ENCODE data around the gene PTPRN2.

The PTPRN2 gene

GRCh38 chr7:158446281-158446680, 141.3 kb downstream of the PTPRN2 start:
- no peak for DNase-seq (ENCODE audit: low spot score in 2 of 2)
- no peak overlapping the region for H3K27ac Mint-ChIP-seq (ENCODE audit: low read depth)
- H3K4me1 Mint-ChIP-seq, result no peaks in the 10 kb centered on the region
- no peak overlapping the region for H3K4me3 Mint-ChIP-seq
- ATAC-seq (replicated peaks; ENCODE audit: extremely low read depth, poor library complexity, severe bottlenecking), result no peak
- H3K27me3 Mint-ChIP-seq, result peaks cover 33% of the 10 kb centered on the region
- H3K36me3 Mint-ChIP-seq (ENCODE audit: insufficient read depth), result peaks cover 2% of the 10 kb centered on the region
- peaks cover 4% of the 10 kb centered on the region for H3K9me3 Mint-ChIP-seq

GRCh38 chr7:158445421-158446175, 142.0 kb downstream of the PTPRN2 start:
- Mint-ChIP-seq H3K27me3 (peaks cover 27% of the 10 kb centered on the region), H3K27ac (ENCODE audit: low read depth) (no peak overlapping the region), H3K4me1 (no peaks in the 10 kb centered on the region), H3K4me3 (no peak overlapping the region), H3K36me3 (ENCODE audit: insufficient read depth) (no peaks in the 10 kb centered on the region), H3K9me3 (peaks cover 11% of the 10 kb centered on the region)
- ATAC-seq (replicated peaks; ENCODE audit: extremely low read depth, poor library complexity, severe bottlenecking), result no peak
- no peak for DNase-seq (ENCODE audit: low spot score in 2 of 2)

GRCh38 chr7:158444501-158445420, 142.9 kb downstream of the PTPRN2 start:
- ATAC-seq (replicated peaks; ENCODE audit: extremely low read depth, poor library complexity, severe bottlenecking) (no peak), DNase-seq (ENCODE audit: low spot score in 2 of 2) (no peak)
- H3K4me3 Mint-ChIP-seq, result no peak overlapping the region
- H3K9me3 Mint-ChIP-seq, result peaks cover 17% of the 10 kb centered on the region
- H3K36me3 Mint-ChIP-seq (ENCODE audit: insufficient read depth), result no peaks in the 10 kb centered on the region
- no peaks in the 10 kb centered on the region for H3K4me1 Mint-ChIP-seq
- H3K27ac Mint-ChIP-seq (ENCODE audit: low read depth), result no peak overlapping the region
- H3K27me3 Mint-ChIP-seq, result peaks cover 19% of the 10 kb centered on the region

GRCh38 chr7:158443688-158444483, 143.7 kb downstream of the PTPRN2 start:
- Mint-ChIP-seq H3K4me3 (no peak overlapping the region), H3K27ac (ENCODE audit: low read depth) (no peak overlapping the region), H3K27me3 (peaks cover 25% of the 10 kb centered on the region), H3K9me3 (peaks cover 17% of the 10 kb centered on the region), H3K4me1 (no peaks in the 10 kb centered on the region), H3K36me3 (ENCODE audit: insufficient read depth) (no peaks in the 10 kb centered on the region)
- DNase-seq (ENCODE audit: low spot score in 2 of 2) (no peak), ATAC-seq (replicated peaks; ENCODE audit: extremely low read depth, poor library complexity, severe bottlenecking) (no peak)

GRCh38 chr7:158443014-158443687, 144.5 kb downstream of the PTPRN2 start:
- H3K4me1 Mint-ChIP-seq, result no peaks in the 10 kb centered on the region
- H3K36me3 Mint-ChIP-seq (ENCODE audit: insufficient read depth), result no peaks in the 10 kb centered on the region
- DNase-seq (ENCODE audit: low spot score in 2 of 2) (no peak), ATAC-seq (replicated peaks; ENCODE audit: extremely low read depth, poor library complexity, severe bottlenecking) (no peak)
- no peak overlapping the region for H3K4me3 Mint-ChIP-seq
- no peak overlapping the region for H3K27ac Mint-ChIP-seq (ENCODE audit: low read depth)
- peaks cover 17% of the 10 kb centered on the region for H3K9me3 Mint-ChIP-seq
- H3K27me3 Mint-ChIP-seq, result peaks cover 30% of the 10 kb centered on the region

GRCh38 chr7:158442260-158442659, 145.4 kb downstream of the PTPRN2 start:
- Mint-ChIP-seq H3K4me1 (no peaks in the 10 kb centered on the region), H3K36me3 (ENCODE audit: insufficient read depth) (no peaks in the 10 kb centered on the region), H3K4me3 (no peak overlapping the region), H3K27me3 (peaks cover 33% of the 10 kb centered on the region), H3K27ac (ENCODE audit: low read depth) (no peak overlapping the region), H3K9me3 (peaks cover 17% of the 10 kb centered on the region)
- ATAC-seq (replicated peaks; ENCODE audit: extremely low read depth, poor library complexity, severe bottlenecking) (no peak), DNase-seq (ENCODE audit: low spot score in 2 of 2) (no peak)

GRCh38 chr7:158439035-158439434, 148.6 kb downstream of the PTPRN2 start:
- Mint-ChIP-seq H3K36me3 (ENCODE audit: insufficient read depth) (no peaks in the 10 kb centered on the region), H3K4me1 (no peaks in the 10 kb centered on the region), H3K27ac (ENCODE audit: low read depth) (no peak overlapping the region), H3K27me3 (peaks cover 47% of the 10 kb centered on the region), H3K9me3 (peaks cover 17% of the 10 kb centered on the region), H3K4me3 (no peak overlapping the region)
- DNase-seq (ENCODE audit: low spot score in 2 of 2) (no peak), ATAC-seq (replicated peaks; ENCODE audit: extremely low read depth, poor library complexity, severe bottlenecking) (no peak)

GRCh38 chr7:158432369-158433341, 155.0 kb downstream of the PTPRN2 start:
- Mint-ChIP-seq H3K4me3 (no peak overlapping the region), H3K36me3 (ENCODE audit: insufficient read depth) (no peaks in the 10 kb centered on the region), H3K9me3 (no peaks in the 10 kb centered on the region), H3K27ac (ENCODE audit: low read depth) (no peak overlapping the region), H3K27me3 (peaks cover 62% of the 10 kb centered on the region), H3K4me1 (no peaks in the 10 kb centered on the region)
- DNase-seq (ENCODE audit: low spot score in 2 of 2) (no peak), ATAC-seq (replicated peaks; ENCODE audit: extremely low read depth, poor library complexity, severe bottlenecking) (no peak)

- H3K27me3 Mint-ChIP-seq, result peaks cover 56% of the 10 kb centered on the region
- no peaks in the 10 kb centered on the region for H3K36me3 Mint-ChIP-seq (ENCODE audit: insufficient read depth)
- ATAC-seq (replicated peaks; ENCODE audit: extremely low read depth, poor library complexity, severe bottlenecking) (no peak), DNase-seq (ENCODE audit: low spot score in 2 of 2) (no peak)
- H3K27ac Mint-ChIP-seq (ENCODE audit: low read depth), result no peak overlapping the region
- no peak overlapping the region for H3K4me3 Mint-ChIP-seq
- H3K4me1 Mint-ChIP-seq, result no peaks in the 10 kb centered on the region
- no peaks in the 10 kb centered on the region for H3K9me3 Mint-ChIP-seq
These were observed 155.7 kb downstream of the PTPRN2 start for GRCh38 chr7:158431941-158432347.

GRCh38 chr7:158431055-158431940, 156.3 kb downstream of the PTPRN2 start:
- Mint-ChIP-seq H3K27ac (ENCODE audit: low read depth) (no peak overlapping the region), H3K36me3 (ENCODE audit: insufficient read depth) (no peaks in the 10 kb centered on the region), H3K4me1 (no peaks in the 10 kb centered on the region), H3K27me3 (peaks cover 50% of the 10 kb centered on the region), H3K4me3 (no peak overlapping the region), H3K9me3 (no peaks in the 10 kb centered on the region)
- no peak for ATAC-seq (replicated peaks; ENCODE audit: extremely low read depth, poor library complexity, severe bottlenecking)
- DNase-seq (ENCODE audit: low spot score in 2 of 2), result no peak

Measured in central memory CD8-positive, alpha-beta T cell (primary cell).